ENCODE results near the gene CLDN8.

Gene CLDN8

DNA sequence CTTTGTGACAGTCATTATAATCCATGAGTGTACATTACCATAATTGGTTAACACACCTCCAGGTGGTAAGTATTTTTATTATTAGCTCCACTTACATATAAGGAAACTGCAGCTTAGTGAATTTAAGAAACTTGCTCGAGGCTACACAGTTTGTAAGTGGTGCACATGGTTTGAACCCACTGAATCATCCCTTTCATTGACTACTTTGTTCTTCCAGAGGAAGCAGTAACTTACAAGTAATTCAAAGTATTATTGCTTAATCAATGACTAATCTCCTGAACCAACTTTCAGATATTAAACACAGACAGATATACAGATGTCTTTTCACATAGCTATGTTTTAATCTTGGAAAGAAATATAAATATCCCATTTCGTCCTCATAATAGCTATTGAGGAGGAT is 18.7 kb upstream of the CLDN8 start:
- Histone ChIP-seq H3K27me3 (ENCODE audit: control insufficient read depth, insufficient read depth, low read length) (no peaks in the 10 kb centered on the region), H3K9me3 (ENCODE audit: control insufficient read depth, insufficient read depth, low read depth, low read length) (no peaks in the 10 kb centered on the region), H3K4me3 (ENCODE audit: low read depth, low read length) (no peak overlapping the region), H3K36me3 (ENCODE audit: control insufficient read depth, insufficient read depth, low read length) (no peaks in the 10 kb centered on the region), H3K9ac (ENCODE audit: low read length) (no peak overlapping the region), H3K4me1 (ENCODE audit: control insufficient read depth, insufficient read depth, low read length) (no peaks in the 10 kb centered on the region), H3K27ac (ENCODE audit: low read depth, low read length) (no peak overlapping the region)

DNA sequence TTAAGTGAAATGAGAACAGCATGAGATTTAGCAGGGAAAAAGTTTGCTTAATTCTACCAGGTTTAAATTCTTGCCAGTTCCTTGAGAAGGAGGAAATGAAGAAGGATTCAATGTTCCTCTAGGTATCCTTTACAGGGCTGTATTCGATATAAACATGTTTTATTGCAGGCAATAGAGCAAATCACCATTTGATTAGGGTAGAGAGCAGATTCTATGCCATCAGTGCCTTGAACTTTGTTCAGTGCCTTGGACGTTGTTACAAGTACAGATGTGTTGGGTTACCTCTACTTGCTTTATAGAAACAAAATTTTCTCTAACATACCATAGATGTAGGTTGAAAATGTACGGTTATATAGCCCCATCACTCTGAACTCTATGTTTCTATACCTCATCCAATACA is 18.2 kb upstream of the CLDN8 start:
- H3K27ac ChIP-seq (ENCODE audit: low read depth, low read length) = no peak overlapping the region
- no peaks in the 10 kb centered on the region for H3K9me3 ChIP-seq (ENCODE audit: control insufficient read depth, insufficient read depth, low read depth, low read length)
- no peaks in the 10 kb centered on the region for H3K36me3 ChIP-seq (ENCODE audit: control insufficient read depth, insufficient read depth, low read length)
- H3K4me3 ChIP-seq (ENCODE audit: low read depth, low read length) = no peak overlapping the region
- no peak overlapping the region for H3K9ac ChIP-seq (ENCODE audit: low read length)
- no peaks in the 10 kb centered on the region for H3K27me3 ChIP-seq (ENCODE audit: control insufficient read depth, insufficient read depth, low read length)
- no peaks in the 10 kb centered on the region for H3K4me1 ChIP-seq (ENCODE audit: control insufficient read depth, insufficient read depth, low read length)

DNA sequence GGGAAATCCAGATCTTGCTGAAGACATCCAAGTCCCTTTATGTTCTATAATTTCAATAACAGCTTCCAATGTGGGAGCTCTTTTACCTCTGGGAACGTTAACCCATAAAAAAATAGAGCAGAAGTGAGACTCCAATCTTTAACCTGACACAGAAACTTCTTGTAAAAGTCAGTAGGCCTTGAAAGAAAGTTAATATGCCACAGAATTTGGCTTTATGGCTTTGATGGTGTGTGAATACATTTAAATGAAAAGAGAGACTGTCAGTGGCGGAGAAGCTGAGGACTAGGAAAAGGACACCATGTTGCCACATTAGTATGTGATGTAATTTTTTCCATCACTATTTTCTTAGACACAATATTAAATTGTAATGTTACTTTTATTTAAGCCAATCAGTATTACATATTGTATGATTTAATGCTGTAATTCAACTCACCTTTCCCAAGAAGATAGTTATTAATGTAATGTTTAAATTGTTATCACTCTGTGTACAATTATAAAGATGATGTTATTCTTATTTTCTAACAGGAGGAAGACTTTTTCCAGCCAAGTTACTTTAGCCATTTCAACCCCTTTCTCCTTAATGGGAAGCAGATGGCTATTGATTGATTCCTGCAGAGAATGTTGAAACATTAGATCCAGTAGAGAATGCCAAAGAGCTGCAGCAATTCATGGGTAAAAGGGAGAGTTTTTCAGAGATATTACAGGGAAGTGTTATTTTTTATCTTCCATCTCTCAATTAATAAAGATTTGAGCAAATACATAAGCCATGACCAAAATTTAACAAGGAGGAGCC is 17.5 kb upstream of the CLDN8 start:
- Histone ChIP-seq H3K27me3 (ENCODE audit: control insufficient read depth, insufficient read depth, low read length) (no peaks in the 10 kb centered on the region), H3K36me3 (ENCODE audit: control insufficient read depth, insufficient read depth, low read length) (no peaks in the 10 kb centered on the region), H3K4me1 (ENCODE audit: control insufficient read depth, insufficient read depth, low read length) (no peaks in the 10 kb centered on the region), H3K4me3 (ENCODE audit: low read depth, low read length) (no peak overlapping the region), H3K9ac (ENCODE audit: low read length) (no peak overlapping the region), H3K27ac (ENCODE audit: low read depth, low read length) (no peak overlapping the region), H3K9me3 (ENCODE audit: control insufficient read depth, insufficient read depth, low read depth, low read length) (no peaks in the 10 kb centered on the region)

DNA sequence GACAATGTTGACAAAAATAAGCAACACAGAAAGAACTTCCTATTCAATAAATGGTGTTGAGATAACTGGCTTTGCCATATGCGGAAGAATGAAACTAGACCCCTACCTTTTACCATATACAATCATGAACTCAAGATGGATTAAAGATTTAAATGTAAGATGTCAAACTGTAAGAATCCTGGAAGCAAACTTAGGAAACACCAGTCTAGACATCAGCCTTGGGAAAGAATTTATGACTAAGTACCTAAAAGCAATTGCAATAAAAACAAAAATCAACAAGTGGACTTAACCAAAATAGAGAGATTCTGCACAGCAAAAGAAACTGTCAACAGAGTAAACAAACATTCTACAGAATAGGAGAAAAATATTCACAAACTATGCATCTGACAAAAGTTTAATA is 16.1 kb upstream of the CLDN8 start:
- Histone ChIP-seq H3K36me3 (ENCODE audit: control insufficient read depth, insufficient read depth, low read length) (no peaks in the 10 kb centered on the region), H3K27ac (ENCODE audit: low read depth, low read length) (no peak overlapping the region), H3K27me3 (ENCODE audit: control insufficient read depth, insufficient read depth, low read length) (no peaks in the 10 kb centered on the region), H3K4me3 (ENCODE audit: low read depth, low read length) (no peak overlapping the region), H3K9me3 (ENCODE audit: control insufficient read depth, insufficient read depth, low read depth, low read length) (no peaks in the 10 kb centered on the region), H3K4me1 (ENCODE audit: control insufficient read depth, insufficient read depth, low read length) (no peaks in the 10 kb centered on the region), H3K9ac (ENCODE audit: low read length) (no peak overlapping the region)

DNA sequence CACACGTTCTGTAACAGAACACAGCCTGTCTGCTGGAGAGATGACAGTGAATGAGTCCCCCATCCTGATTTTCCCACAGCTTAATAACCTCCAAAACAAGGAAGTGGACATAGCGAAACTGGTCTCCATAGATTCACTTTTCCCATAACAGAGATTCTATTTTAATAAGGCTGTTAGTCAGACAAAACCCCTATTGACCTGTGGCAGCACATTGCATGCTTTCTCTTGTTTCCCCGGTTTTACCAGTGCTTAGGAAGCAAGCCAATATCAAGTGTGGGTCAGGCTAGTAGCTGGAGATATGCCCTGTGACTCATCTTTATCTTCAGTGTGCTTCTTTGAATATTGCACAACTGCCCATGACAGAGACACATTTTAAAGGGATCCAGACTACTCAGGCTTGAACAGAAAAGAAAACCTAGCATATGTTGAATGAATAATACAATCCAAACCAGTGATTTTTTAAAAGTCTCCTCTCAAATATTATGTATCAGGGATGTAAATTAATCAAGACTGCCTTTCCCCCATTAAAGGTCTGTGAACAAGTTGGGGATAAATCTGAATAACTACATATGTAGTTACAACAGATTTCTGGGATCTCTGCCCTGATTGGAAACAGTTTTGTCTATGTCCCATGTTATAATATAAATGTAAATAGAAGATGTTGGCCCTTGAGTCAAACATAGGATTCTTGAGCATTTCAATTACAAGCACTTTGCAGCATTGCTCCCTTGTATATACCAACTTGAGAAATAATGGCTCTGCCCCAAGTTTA is 11.9 kb upstream of the CLDN8 start:
- Histone ChIP-seq H3K4me3 (ENCODE audit: low read depth, low read length) (no peak overlapping the region), H3K4me1 (ENCODE audit: control insufficient read depth, insufficient read depth, low read length) (no peaks in the 10 kb centered on the region), H3K27me3 (ENCODE audit: control insufficient read depth, insufficient read depth, low read length) (no peaks in the 10 kb centered on the region), H3K9ac (ENCODE audit: low read length) (no peak overlapping the region), H3K36me3 (ENCODE audit: control insufficient read depth, insufficient read depth, low read length) (no peaks in the 10 kb centered on the region), H3K27ac (ENCODE audit: low read depth, low read length) (no peak overlapping the region), H3K9me3 (ENCODE audit: control insufficient read depth, insufficient read depth, low read depth, low read length) (no peaks in the 10 kb centered on the region)

DNA sequence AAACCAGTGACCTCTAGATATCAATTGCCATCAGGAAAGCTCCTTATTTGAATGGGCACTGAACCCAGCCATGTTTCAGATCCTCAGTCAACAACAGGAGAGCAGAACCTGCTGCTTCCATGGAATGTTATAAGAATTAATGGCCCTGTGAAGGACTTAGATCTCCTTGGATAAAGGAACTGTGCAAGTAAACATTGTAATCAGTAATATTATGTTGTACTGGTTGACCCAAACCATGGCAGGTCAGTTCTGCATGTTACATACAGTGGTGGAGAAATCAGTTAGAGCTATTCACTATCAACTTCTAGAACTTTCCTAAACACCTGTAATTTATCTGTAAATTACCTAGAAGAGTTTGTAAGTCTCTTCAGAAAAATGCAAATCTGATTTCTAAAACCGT is 11.2 kb upstream of the CLDN8 start:
- Histone ChIP-seq H3K9me3 (ENCODE audit: control insufficient read depth, insufficient read depth, low read depth, low read length) (no peaks in the 10 kb centered on the region), H3K4me3 (ENCODE audit: low read depth, low read length) (no peak overlapping the region), H3K27ac (ENCODE audit: low read depth, low read length) (no peak overlapping the region), H3K4me1 (ENCODE audit: control insufficient read depth, insufficient read depth, low read length) (no peaks in the 10 kb centered on the region), H3K9ac (ENCODE audit: low read length) (no peak overlapping the region), H3K36me3 (ENCODE audit: control insufficient read depth, insufficient read depth, low read length) (no peaks in the 10 kb centered on the region), H3K27me3 (ENCODE audit: control insufficient read depth, insufficient read depth, low read length) (no peaks in the 10 kb centered on the region)

DNA sequence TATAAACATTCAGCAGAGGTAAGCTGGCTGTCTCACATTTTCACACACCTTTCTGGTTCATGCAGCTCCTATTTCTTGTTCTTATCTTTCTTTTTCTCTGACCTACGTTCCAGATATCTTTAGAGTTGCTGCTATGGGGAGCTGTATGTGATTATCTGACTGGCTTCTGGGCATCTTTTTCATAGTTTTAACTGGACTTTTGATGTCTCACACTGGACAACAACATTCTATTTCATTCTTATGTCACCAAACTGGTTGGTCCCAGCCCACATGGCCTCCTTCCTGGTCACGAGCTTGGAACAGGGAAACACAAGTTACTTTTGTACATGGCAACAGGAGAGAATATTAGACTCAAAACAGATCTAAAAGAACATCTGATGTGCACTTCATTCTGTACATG is 7.7 kb upstream of the CLDN8 start:
- Histone ChIP-seq H3K36me3 (ENCODE audit: control insufficient read depth, insufficient read depth, low read length) (no peaks in the 10 kb centered on the region), H3K9ac (ENCODE audit: low read length) (no peak overlapping the region), H3K9me3 (ENCODE audit: control insufficient read depth, insufficient read depth, low read depth, low read length) (no peaks in the 10 kb centered on the region), H3K4me3 (ENCODE audit: low read depth, low read length) (no peak overlapping the region), H3K27me3 (ENCODE audit: control insufficient read depth, insufficient read depth, low read length) (no peaks in the 10 kb centered on the region), H3K4me1 (ENCODE audit: control insufficient read depth, insufficient read depth, low read length) (no peaks in the 10 kb centered on the region), H3K27ac (ENCODE audit: low read depth, low read length) (no peak overlapping the region)

DNA sequence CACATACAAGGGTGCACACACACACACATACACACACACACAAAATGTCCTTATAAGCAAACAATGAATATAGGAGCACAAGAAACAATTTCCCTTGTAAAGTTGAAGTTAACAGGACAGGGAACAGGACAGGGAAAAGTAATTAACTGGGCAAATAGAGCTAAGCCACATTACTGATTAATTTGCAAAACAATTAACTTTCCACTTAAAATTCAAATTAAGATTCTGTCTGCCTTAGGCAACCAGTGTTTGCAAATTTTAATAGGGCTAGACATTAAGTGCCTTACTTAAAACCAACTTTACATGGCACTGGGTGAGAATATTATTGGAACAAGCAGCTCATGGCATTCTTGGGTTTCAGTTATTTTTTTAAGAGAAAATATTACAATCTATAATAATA is 6.8 kb upstream of the CLDN8 start:
- Histone ChIP-seq H3K4me3 (ENCODE audit: low read depth, low read length) (no peak overlapping the region), H3K36me3 (ENCODE audit: control insufficient read depth, insufficient read depth, low read length) (no peaks in the 10 kb centered on the region), H3K27ac (ENCODE audit: low read depth, low read length) (no peak overlapping the region), H3K4me1 (ENCODE audit: control insufficient read depth, insufficient read depth, low read length) (no peaks in the 10 kb centered on the region), H3K9me3 (ENCODE audit: control insufficient read depth, insufficient read depth, low read depth, low read length) (no peaks in the 10 kb centered on the region), H3K9ac (ENCODE audit: low read length) (no peak overlapping the region), H3K27me3 (ENCODE audit: control insufficient read depth, insufficient read depth, low read length) (no peaks in the 10 kb centered on the region)

DNA sequence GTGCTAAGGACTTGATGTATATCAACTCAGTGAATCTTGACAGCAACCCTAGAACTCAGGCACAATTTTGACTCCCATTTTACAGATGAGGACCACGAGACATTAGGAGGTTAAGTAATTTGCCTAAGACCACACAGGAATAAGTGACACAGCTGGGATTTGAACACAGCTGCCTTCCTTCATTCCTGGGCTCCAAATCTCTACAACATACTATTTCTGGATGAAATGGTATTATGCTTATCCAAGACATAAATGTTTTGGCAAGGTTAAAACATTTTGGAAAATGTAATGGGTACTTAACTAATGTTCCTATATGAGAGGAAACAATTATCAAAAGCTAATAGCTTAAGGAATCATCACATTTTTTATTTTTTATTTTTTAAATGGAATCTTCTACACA is 4.8 kb downstream of the CLDN8 start:
- Histone ChIP-seq H3K27me3 (ENCODE audit: control insufficient read depth, insufficient read depth, low read length) (no peaks in the 10 kb centered on the region), H3K9ac (ENCODE audit: low read length) (no peak overlapping the region), H3K4me1 (ENCODE audit: control insufficient read depth, insufficient read depth, low read length) (peaks cover 3% of the 10 kb centered on the region; the same call in 1 of the 2 replicates), H3K36me3 (ENCODE audit: control insufficient read depth, insufficient read depth, low read length) (no peaks in the 10 kb centered on the region), H3K9me3 (ENCODE audit: control insufficient read depth, insufficient read depth, low read depth, low read length) (no peaks in the 10 kb centered on the region), H3K27ac (ENCODE audit: low read depth, low read length) (no peak overlapping the region), H3K4me3 (ENCODE audit: low read depth, low read length) (no peak overlapping the region)

DNA sequence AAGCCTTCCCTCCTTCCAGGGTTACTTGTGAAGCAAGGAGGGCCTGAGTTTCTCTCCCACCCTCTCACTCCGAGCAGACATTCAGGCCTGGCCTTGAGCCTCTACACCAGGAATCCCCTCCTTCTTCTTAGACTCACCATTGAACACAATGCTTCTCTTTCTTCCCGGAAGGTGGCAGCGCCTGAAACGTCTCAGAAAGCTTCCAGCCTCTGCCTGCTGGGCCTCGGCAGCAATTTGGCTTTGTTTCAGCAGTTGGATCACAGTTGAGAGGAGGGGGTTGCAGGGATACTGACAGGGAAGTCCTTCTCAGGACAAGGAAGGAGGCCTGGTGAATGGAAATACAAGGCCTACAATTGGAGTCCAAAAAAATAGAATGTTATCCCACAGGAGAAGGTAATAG is 6.3 kb downstream of the CLDN8 start:
- no peak overlapping the region for H3K4me3 ChIP-seq (ENCODE audit: low read depth, low read length)

DNA sequence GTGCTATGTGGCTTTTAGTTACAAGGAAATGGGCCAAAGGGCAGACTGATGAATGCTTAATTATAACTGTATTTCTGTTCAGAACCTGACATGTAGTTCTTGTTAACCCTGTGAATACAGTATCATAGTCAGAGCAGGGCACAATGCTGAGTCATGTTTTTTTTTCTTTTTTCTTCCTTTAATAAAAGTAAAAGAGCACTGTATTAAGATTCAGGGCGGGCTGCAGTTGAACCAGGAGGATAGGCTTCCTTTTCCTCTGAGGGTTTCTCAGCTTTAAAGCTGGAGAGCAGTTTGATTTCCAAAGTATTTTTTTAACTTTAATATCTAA is 8.7 kb downstream of the CLDN8 start:
- no peak overlapping the region for H3K27ac ChIP-seq (ENCODE audit: low read depth, low read length)
- H3K4me3 ChIP-seq (ENCODE audit: low read depth, low read length) = no peak overlapping the region
- H3K27me3 ChIP-seq (ENCODE audit: control insufficient read depth, insufficient read depth, low read length) = no peaks in the 10 kb centered on the region
- no peak overlapping the region for H3K9ac ChIP-seq (ENCODE audit: low read length)
- peaks cover 3% of the 10 kb centered on the region; the same call in 1 of the 2 replicates for H3K4me1 ChIP-seq (ENCODE audit: control insufficient read depth, insufficient read depth, low read length)
- no peaks in the 10 kb centered on the region for H3K9me3 ChIP-seq (ENCODE audit: control insufficient read depth, insufficient read depth, low read depth, low read length)
- no peaks in the 10 kb centered on the region for H3K36me3 ChIP-seq (ENCODE audit: control insufficient read depth, insufficient read depth, low read length)

More for the DNA sequence above, 6.3 kb downstream of the CLDN8 start:
- Histone ChIP-seq H3K9me3 (ENCODE audit: control insufficient read depth, insufficient read depth, low read depth, low read length) (no peaks in the 10 kb centered on the region), H3K36me3 (ENCODE audit: control insufficient read depth, insufficient read depth, low read length) (no peaks in the 10 kb centered on the region), H3K9ac (ENCODE audit: low read length) (no peak overlapping the region), H3K27ac (ENCODE audit: low read depth, low read length) (no peak overlapping the region), H3K4me1 (ENCODE audit: control insufficient read depth, insufficient read depth, low read length) (peaks cover 3% of the 10 kb centered on the region; the same call in 1 of the 2 replicates), H3K27me3 (ENCODE audit: control insufficient read depth, insufficient read depth, low read length) (no peaks in the 10 kb centered on the region)

All from HUES6 (cell line).